HepG2 (cell line): ENCODE data around the gene SELENOV. TPM values are rescaled to one million over a fixed set of nuclear protein-coding genes. Genes with fewer than 3 reads are reported as not detected.

ENCODE experiments used
- ARNT2 ChIP-seq: sonication (generic); formaldehyde crosslinking; IDR thresholded peaks from 2 replicates; pipeline ENCODE4 v1.8.0; 2022; ENCODE audit warnings: mild to moderate bottlenecking, low read depth, missing genetic modification reagents, moderate library complexity
- CEBPB ChIP-seq: IDR thresholded peaks from 2 replicates; pipeline ENCODE4 v1.6.1; 2011; ENCODE audit warnings: low read depth, low read length, improper control_type of control experiment, borderline replicate concordance
- HIVEP1 ChIP-seq: sonication (generic); formaldehyde crosslinking; IDR thresholded peaks from 2 replicates; pipeline ENCODE4 v1.4.0; 2020; ENCODE audit warnings: mild to moderate bottlenecking, missing genetic modification reagents
- IRF2 ChIP-seq: IDR thresholded peaks from 2 replicates; pipeline ENCODE4 v1.6.1; 2018; ENCODE audit warnings: missing genetic modification reagents, missing compliant biosample characterization
- LCORL ChIP-seq, 2 experiments: fragments of 450-650 bp in 1 of 2; sonication (generic) in 1 of 2; formaldehyde crosslinking in 1 of 2; IDR thresholded peaks; 2 replicates each; pipeline versions ENCODE4 v1.5.0 to v1.6.1; 2017 to 2020; ENCODE audit warnings: antibody characterized with exemption in 1 of 2, missing genetic modification reagents in 1 of 2
- MYC ChIP-seq: sonication (generic); formaldehyde crosslinking; IDR thresholded peaks from 2 replicates; pipeline ENCODE4 v1.9.0; 2021; ENCODE audit warnings: missing genetic modification reagents, borderline replicate concordance
- MYNN ChIP-seq: sonication (generic); formaldehyde crosslinking; IDR thresholded peaks from 2 replicates; pipeline ENCODE4 v1.4.0; 2020; ENCODE audit warnings: mild to moderate bottlenecking, low read depth, missing genetic modification reagents
- NCOA1 ChIP-seq: sonication (generic); formaldehyde crosslinking; IDR thresholded peaks from 2 replicates; pipeline ENCODE4 v1.9.0; 2021; ENCODE audit warnings: missing genetic modification reagents
- NKX3-1 ChIP-seq: sonication (generic); formaldehyde crosslinking; IDR thresholded peaks from 2 replicates; pipeline ENCODE4 v1.5.0; 2020; ENCODE audit warnings: missing genetic modification reagents
- POLR2A ChIP-seq, 2 experiments: IDR thresholded peaks; 2 replicates each; pipeline ENCODE4 v1.6.1; 2011; ENCODE audit warnings: low read depth in 2 of 2, low read length in 2 of 2, mild to moderate bottlenecking in 1 of 2, moderate library complexity in 1 of 2; ENCODE audit not compliant: insufficient read depth in 1 of 2
- PRPF4 ChIP-seq: fragments of 200-400 bp; formaldehyde crosslinking; IDR thresholded peaks from 2 replicates; pipeline ENCODE4 v1.6.1; 2016; ENCODE audit warnings: low read length, low read depth; ENCODE audit not compliant: poor library complexity, severe bottlenecking
- RAD51 ChIP-seq: fragments of 450-650 bp; IDR thresholded peaks from 2 replicates; pipeline ENCODE4 v1.6.1; 2016; ENCODE audit warnings: borderline replicate concordance
- TBX2 ChIP-seq: sonication (generic); formaldehyde crosslinking; IDR thresholded peaks from 2 replicates; pipeline ENCODE4 v1.5.0; 2020; ENCODE audit warnings: missing genetic modification reagents, mild to moderate bottlenecking, borderline replicate concordance
- ZFP1 ChIP-seq: IDR thresholded peaks from 2 replicates; pipeline ENCODE4 v1.6.1; 2016
- ZNF605 ChIP-seq: sonication (generic); formaldehyde crosslinking; IDR thresholded peaks from 2 replicates; pipeline ENCODE4 v1.8.0; 2022; ENCODE audit warnings: mild to moderate bottlenecking, missing genetic modification reagents
- ZNF747 ChIP-seq: sonication (generic); formaldehyde crosslinking; IDR thresholded peaks from 2 replicates; pipeline ENCODE4 v1.8.1; 2023; ENCODE audit warnings: missing genetic modification reagents, mild to moderate bottlenecking, borderline replicate concordance
- ZNF75D ChIP-seq: sonication (generic); formaldehyde crosslinking; IDR thresholded peaks from 2 replicates; pipeline ENCODE4 v1.8.1; 2023; ENCODE audit warnings: missing genetic modification reagents, mild to moderate bottlenecking, borderline replicate concordance
- polyA plus RNA-seq, 8 experiments: library from polyadenylated mRNA; depleted of rRNA in 3 of 8; stranded (reverse) in 7 of 8; unstranded in 1 of 8; fragments of >200 nt; fragmentation: Illumina TruSeq in 4 of 8; extraction: Trizol in 4 of 8; gene quantifications; 2 replicates each; pipeline versions ENCODE4 v1.2.1 to v1.2.3, GENCODE V29; 2011 to 2016; ENCODE audit warnings: low read depth in 4 of 8, missing spikeins in 1 of 8, mixed read lengths in 1 of 8; ENCODE audit not compliant: insufficient read depth in 1 of 8
- total RNA-seq, 5 experiments: library from RNA; depleted of rRNA; stranded (reverse); fragments of >200 nt; fragmentation: Illumina TruSeq; extraction: Trizol; gene quantifications; 2 replicates each; pipeline ENCODE4 v1.2.3, GENCODE V29; 2016; ENCODE audit warnings: low read depth in 1 of 5
- TF ChIP-seq, protein P1 (sequence below): sonication (generic); formaldehyde crosslinking; IDR thresholded peaks from 2 replicates; pipeline ENCODE4 v1.4.0; 2020; ENCODE audit warnings: missing genetic modification reagents, borderline replicate concordance
- TF ChIP-seq, protein P2 (sequence below): sonication (generic); formaldehyde crosslinking; IDR thresholded peaks from 2 replicates; pipeline ENCODE4 v1.5.0; 2020; ENCODE audit warnings: missing genetic modification reagents
- TF ChIP-seq, protein P3 (sequence below): sonication (generic); formaldehyde crosslinking; IDR thresholded peaks from 2 replicates; pipeline ENCODE4 v1.5.0; 2020; ENCODE audit warnings: mild to moderate bottlenecking, missing genetic modification reagents
- TF ChIP-seq, protein P4 (sequence below): sonication (generic); formaldehyde crosslinking; IDR thresholded peaks from 2 replicates; pipeline ENCODE4 v1.4.0; 2020; ENCODE audit warnings: missing genetic modification reagents; ENCODE audit errors: not compliant biosample characterization
- TF ChIP-seq, protein P5 (sequence below): sonication (generic); formaldehyde crosslinking; IDR thresholded peaks from 2 replicates; pipeline ENCODE4 v1.5.0; 2020; ENCODE audit warnings: mild to moderate bottlenecking, low read depth, missing genetic modification reagents, borderline replicate concordance
- TF ChIP-seq, protein P6 (sequence below): sonication (generic); formaldehyde crosslinking; IDR thresholded peaks from 2 replicates; pipeline ENCODE4 v1.8.0; 2022; ENCODE audit warnings: mild to moderate bottlenecking, missing genetic modification reagents

The SELENOV gene
- total and polyA plus RNA-seq, 2 of the 13 experiments (the other 11 are each of a cell fraction or from before 2014, with no cell fraction given): not detected

DNA sequence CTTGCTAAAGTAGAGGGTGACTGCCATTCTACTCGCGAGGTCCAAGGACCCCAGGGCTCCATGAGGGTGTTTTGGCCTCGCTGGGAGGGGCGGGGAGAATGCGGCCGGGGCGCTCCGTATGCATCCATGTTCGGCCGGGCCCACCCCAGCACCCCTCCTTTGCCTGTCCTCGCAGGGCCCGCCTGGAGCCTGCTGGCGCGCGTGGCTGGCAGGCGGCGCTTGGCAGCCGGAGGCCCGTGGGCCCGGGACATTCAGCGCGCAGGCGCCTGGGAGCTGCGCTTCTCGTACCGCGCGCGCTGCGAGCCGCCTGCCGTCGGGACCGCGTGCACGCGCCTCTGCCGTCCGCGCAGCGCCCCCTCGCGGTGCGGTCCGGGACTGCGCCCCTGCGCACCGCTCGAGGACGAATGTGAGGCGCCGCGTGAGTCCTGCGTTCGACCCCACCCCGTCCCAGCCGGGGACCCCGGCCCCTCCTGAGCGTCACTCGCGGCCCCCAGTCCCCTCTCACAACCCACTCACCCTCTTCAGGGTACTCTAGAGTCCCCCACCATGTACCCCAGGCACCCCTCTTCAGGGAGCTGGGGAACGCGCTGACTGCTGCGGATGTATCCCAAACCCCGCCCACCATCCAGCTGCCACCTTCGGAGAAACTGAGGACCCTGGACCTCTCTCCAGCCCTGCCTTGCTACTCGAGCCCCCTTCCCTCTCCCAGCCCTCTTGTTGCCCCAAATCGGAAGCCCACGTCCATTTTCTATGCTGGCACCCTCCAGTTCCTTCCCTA lies 12.1 kb upstream of the SELENOV start (continued):
- TF ChIP-seq POLR2A (IDR thresholded peaks at IDR 0.05; ENCODE audit: insufficient read depth in 1 of 2, low read depth in 2 of 2, low read length in 2 of 2): no peak
- TF ChIP-seq, protein P1, sequence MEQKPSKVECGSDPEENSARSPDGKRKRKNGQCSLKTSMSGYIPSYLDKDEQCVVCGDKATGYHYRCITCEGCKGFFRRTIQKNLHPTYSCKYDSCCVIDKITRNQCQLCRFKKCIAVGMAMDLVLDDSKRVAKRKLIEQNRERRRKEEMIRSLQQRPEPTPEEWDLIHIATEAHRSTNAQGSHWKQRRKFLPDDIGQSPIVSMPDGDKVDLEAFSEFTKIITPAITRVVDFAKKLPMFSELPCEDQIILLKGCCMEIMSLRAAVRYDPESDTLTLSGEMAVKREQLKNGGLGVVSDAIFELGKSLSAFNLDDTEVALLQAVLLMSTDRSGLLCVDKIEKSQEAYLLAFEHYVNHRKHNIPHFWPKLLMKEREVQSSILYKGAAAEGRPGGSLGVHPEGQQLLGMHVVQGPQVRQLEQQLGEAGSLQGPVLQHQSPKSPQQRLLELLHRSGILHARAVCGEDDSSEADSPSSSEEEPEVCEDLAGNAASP (CRISPR knock-in tag): peak; percentile 34; the same call in 1 of the 2 replicates
- TF ChIP-seq, protein P2, sequence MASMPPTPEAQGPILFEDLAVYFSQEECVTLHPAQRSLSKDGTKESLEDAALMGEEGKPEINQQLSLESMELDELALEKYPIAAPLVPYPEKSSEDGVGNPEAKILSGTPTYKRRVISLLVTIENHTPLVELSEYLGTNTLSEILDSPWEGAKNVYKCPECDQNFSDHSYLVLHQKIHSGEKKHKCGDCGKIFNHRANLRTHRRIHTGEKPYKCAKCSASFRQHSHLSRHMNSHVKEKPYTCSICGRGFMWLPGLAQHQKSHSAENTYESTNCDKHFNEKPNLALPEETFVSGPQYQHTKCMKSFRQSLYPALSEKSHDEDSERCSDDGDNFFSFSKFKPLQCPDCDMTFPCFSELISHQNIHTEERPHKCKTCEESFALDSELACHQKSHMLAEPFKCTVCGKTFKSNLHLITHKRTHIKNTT: no peak
- TF ChIP-seq TBX2 (CRISPR knock-in tag): peak; percentile 59; the same call in 1 of the 2 replicates
- peak; percentile 99 for TF ChIP-seq ARNT2 (CRISPR knock-in tag)
- no peak for TF ChIP-seq ZFP1 (CRISPR knock-in tag)
- TF ChIP-seq LCORL (IDR thresholded peaks at IDR 0.05): no peak
- TF ChIP-seq LCORL (CRISPR knock-in tag; IDR thresholded peaks at IDR 0.05): 0 out of 2 replicates have a peak, but pooled peaks have one; percentile 23
- TF ChIP-seq NKX3-1 (CRISPR knock-in tag): peak; percentile 99
- no peak for TF ChIP-seq ZNF747 (CRISPR knock-in tag)
- TF ChIP-seq, protein P3, sequence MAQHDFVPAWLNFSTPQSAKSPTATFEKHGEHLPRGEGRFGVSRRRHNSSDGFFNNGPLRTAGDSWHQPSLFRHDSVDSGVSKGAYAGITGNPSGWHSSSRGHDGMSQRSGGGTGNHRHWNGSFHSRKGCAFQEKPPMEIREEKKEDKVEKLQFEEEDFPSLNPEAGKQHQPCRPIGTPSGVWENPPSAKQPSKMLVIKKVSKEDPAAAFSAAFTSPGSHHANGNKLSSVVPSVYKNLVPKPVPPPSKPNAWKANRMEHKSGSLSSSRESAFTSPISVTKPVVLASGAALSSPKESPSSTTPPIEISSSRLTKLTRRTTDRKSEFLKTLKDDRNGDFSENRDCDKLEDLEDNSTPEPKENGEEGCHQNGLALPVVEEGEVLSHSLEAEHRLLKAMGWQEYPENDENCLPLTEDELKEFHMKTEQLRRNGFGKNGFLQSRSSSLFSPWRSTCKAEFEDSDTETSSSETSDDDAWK (CRISPR knock-in tag): no peak
- TF ChIP-seq, protein P4, sequence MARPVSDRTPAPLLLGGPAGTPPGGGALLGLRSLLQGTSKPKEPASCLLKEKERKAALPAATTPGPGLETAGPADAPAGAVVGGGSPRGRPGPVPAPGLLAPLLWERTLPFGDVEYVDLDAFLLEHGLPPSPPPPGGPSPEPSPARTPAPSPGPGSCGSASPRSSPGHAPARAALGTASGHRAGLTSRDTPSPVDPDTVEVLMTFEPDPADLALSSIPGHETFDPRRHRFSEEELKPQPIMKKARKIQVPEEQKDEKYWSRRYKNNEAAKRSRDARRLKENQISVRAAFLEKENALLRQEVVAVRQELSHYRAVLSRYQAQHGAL (CRISPR knock-in tag): peak; percentile 97
- TF ChIP-seq NCOA1 (CRISPR knock-in tag): peak; percentile 65; the same call in 1 of the 2 replicates
- TF ChIP-seq IRF2 (CRISPR knock-in tag): peak; percentile 77; the same call in 1 of the 2 replicates
- peak; percentile 86 for TF ChIP-seq MYC (CRISPR knock-in tag)
- no peak for TF ChIP-seq CEBPB
- TF ChIP-seq ZNF75D (CRISPR knock-in tag): peak; percentile 77; the same call in 1 of the 2 replicates
- peak; percentile 74; the same call in 1 of the 2 replicates for TF ChIP-seq HIVEP1 (CRISPR knock-in tag)
- TF ChIP-seq, protein P5, sequence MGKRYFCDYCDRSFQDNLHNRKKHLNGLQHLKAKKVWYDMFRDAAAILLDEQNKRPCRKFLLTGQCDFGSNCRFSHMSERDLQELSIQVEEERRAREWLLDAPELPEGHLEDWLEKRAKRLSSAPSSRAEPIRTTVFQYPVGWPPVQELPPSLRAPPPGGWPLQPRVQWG: no peak; the same call in 1 of the 2 replicates
- no peak for TF ChIP-seq PRPF4
- TF ChIP-seq RAD51: no peak
- peak; percentile 98 for TF ChIP-seq ZNF605 (CRISPR knock-in tag)
- peak; percentile 87; the same call in 1 of the 2 replicates for TF ChIP-seq MYNN (CRISPR knock-in tag)
- TF ChIP-seq, protein P6, sequence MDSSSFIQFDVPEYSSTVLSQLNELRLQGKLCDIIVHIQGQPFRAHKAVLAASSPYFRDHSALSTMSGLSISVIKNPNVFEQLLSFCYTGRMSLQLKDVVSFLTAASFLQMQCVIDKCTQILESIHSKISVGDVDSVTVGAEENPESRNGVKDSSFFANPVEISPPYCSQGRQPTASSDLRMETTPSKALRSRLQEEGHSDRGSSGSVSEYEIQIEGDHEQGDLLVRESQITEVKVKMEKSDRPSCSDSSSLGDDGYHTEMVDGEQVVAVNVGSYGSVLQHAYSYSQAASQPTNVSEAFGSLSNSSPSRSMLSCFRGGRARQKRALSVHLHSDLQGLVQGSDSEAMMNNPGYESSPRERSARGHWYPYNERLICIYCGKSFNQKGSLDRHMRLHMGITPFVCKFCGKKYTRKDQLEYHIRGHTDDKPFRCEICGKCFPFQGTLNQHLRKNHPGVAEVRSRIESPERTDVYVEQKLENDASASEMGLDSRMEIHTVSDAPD (CRISPR knock-in tag): peak; percentile 86; the same call in 1 of the 2 replicates
